HG02623 (cell line): ENCODE data around the gene MTA1.

Source experiments
- ATAC-seq: cut with Tn5 transposase; IDR thresholded peaks from one replicate; pipeline ENCODE4 v1.9.1; 2021; ENCODE audit warnings: moderate library complexity; ENCODE audit not compliant: unreplicated experiment

MTA1 gene

GRCh38 chr14:105386581-105387529 lies 32.8 kb upstream of the MTA1 start:
- ATAC-seq, result no peak

GRCh38 chr14:105387530-105387922 lies 32.1 kb upstream of the MTA1 start:
- no peak for ATAC-seq

DNA sequence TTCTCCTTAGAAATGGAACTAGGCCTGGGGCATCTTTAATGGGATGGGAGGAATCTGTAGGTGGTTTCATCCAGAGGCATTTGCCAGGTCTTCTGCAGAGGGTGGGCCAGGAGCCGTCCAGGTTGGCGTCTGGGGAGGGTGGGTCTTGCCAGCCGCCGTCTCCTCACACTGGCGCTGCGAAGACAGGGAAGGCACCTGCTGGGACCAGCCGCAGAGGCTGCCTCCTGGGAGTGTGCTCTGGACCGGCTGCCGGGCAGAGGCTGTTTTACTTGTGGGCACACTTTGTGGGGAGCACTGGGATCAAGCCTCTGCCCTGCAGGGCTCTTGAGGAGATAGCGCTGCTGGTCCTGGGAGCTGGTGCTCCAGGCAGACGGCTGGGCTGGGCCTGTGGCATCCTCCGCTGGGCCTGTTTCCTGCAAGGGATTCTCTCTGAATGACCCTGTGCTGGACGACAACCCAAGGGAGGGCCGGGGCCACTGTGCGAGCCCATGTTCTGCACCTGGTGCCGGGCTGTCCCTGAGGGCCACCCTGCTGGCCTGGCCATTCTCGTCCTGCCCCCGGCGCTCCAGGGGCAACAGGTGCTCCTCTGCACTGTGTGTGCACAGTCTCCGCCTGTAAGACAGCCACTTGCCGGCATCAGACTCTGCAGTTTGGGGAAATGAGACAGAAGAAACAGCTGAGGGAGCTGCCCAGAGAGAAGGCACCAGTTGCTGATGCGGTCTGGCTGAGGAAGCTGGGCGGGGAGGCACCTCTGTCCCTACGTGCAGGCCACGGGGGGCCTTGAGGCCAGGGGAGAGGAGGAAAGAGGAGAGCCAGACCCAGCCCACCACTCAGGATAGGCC lies 31.3 kb upstream of the MTA1 start:
- no peak for ATAC-seq

- ATAC-seq, result no peak
Measured at GRCh38 chr14:105388976-105389375, 30.7 kb upstream of the MTA1 start.

DNA sequence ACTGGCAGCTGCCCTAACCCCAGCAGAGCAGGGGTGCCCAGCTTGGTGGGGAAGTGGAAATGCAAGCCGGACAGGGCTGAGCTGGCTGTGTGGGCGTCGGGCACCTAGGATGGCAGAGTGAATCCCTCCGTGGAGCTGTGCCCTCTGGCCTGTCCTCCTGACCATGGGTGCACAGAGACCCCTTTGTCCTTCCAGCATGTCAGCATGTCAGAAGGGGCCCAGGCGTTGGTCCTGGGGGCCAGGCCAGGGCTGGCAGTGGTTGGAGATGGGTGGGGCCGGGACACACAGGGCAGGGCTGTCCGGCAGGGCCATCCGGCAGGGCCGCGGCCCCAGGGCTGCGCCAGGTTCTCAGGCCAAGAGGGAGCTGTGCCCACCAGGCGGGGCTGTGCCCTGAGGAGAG lies 30.1 kb upstream of the MTA1 start:
- ATAC-seq, result no peak

GRCh38 chr14:105389976-105390848 lies 29.4 kb upstream of the MTA1 start:
- no peak for ATAC-seq

DNA sequence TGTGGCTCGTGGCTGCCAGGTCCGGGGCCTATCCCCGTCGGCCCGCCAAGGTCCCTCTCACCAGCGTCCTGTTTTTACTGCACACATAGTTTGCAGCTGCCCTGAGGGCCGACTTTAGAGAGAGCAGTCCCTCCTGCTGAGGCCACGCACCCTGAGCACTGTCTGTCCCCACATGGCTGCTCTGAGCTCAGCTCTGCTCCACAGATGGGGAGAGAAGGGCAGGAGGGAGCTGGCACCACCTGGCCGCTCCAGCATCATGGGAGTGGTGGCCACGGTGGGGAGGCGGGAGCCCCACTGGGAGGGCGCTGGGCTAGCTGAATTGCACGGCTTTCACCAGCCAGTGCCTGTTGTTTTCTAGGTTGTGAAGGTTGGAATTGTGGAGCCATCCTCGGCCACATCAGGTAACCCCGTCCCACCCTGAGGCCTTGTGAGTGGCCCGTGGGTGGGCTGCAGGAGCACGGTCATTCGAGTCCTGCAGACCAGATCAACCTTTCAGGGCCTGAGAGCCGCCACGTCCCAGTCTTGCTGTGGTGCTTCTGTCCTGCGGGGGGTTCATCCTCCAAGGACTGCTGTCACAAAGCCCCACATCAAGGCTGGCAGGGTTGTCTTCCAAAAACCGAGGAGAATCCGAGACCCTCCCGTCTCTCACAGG lies 28.7 kb upstream of the MTA1 start:
- no peak for ATAC-seq

GRCh38 chr14:105391541-105391940 lies 28.1 kb upstream of the MTA1 start:
- no peak for ATAC-seq

DNA sequence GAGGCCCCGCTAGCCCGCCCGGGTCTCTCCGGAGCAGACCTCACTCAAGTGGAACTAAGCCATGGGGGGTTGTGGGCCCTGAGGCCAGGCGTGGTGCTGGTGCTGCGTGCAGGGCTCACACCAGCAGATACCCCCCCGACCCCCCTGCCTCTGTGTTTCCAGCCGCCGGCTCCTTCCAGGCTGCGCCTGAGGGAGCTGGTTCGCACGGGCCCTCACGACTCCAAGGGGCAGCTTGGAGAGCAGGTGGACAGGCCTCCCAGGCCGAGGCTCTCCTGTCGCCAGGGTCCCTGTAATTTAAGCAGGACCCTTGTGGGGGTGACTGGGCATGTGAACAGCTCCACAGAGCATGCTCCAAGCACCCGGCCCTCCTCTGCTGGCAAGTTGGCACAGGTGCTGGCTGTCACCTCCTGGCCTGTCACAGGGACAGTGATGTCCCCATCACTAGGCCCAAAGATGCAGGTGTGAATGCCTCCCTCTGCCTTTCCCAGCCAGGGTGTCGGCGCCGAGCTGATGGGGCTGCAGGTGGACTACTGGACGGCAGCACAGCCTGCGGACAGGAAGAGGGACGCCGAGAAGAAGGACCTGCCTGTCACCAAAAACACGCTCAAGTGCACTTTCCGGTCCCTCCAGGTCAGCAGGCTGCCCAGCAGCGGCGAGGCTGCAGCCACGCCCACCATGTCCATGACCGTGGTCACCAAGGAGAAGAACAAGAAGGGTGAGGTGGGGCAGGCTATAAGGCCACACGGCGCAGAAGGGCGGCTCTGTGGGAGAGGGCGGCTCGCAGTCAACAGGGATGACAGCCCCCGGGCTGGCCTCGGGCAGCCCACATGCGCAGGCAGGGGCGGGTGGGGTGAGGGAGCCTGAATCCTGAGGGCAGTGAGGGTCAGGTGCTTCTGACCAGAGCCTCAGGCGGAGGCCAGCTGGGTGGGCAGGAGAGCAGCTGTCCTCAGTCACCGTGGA lies 27.2 kb upstream of the MTA1 start:
- no peak for ATAC-seq

DNA sequence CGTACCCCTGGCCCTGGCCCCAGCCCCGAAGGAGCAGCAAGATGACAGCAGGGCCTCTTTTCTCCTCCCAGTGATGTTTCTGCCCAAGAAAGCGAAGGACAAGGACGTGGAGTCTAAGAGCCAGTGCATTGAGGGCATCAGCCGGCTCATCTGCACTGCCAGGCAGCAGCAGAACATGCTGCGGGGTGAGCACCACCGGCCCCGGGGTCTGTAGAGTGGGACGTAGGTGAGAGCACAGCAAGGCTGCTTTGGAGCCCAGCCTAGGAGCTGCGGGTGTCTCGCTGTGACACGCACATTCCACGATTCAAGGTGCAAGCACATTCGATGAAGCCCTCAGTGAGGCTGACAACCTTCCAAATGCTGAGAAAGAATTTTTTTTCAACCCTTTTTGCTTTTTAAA lies 26.5 kb upstream of the MTA1 start:
- no peak for ATAC-seq

DNA sequence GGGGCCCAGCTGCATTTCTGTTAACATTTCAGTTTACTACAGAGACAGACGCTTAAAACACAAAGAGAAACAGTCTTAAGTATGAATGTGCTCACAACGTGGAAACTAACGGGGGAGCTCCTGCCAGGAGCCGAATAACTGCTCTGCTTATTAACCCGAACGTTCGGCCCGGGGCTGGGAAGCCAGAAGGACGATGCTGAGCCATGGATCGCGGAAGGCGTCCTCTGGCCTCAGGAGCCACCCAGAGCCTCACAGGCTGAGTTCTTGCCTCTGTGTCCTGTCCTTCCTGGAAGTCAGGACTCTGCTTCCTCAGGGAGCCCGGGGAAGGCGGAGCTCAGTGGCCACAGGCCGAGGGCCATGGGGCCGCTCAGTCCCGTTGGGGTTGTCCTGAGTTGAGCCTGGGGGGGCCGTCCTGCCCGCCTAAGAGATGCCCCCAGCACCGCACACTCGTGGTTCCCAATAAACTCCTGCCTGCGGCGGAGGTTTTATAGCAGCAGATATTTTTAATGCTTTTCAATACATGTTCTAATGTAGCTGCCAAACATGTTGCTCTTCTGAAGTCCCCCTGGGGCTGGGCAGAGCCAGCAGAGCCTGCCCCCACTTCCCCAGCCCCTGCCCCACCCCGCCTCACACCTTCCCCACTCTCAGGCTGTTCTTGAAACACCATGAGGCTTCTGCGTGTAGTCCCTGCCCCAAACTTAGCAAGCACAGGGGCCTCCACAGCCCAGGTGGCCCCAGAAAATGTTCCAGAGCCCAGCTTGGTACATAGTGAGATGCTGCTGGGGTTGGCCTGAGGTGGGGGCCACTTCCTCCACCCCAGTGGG lies 24.7 kb upstream of the MTA1 start:
- no peak for ATAC-seq

GRCh38 chr14:105395538-105395854 lies 24.1 kb upstream of the MTA1 start:
- no peak for ATAC-seq

DNA sequence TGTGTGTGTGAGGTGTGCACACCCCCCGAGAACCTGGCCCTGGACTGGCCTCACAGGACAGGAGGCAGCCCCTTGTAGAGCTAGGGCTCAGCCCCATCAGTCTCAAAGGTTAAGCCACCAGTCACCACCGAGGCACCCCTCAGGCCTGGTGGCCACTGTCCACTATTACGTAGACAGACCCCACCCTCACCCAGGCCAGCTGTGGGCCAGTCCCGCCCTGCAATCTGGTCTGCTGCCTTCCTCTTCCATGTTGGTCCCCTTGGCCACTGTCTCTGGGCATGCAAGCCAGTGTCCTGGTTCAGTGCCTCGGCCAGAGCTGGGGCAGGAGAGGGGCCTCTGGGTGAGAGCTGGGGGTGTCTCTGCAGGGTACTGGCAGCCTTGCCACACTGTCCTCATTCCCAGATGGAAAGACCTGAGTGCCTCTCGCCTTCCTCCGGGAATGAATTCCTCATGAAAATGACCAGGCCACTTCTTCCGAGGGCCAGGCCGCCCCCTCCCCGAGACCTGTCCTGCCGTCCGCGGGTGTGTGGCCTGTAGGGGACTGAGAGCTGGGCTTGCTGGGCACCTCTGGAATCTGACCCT lies 22.2 kb upstream of the MTA1 start:
- ATAC-seq, result no peak

DNA sequence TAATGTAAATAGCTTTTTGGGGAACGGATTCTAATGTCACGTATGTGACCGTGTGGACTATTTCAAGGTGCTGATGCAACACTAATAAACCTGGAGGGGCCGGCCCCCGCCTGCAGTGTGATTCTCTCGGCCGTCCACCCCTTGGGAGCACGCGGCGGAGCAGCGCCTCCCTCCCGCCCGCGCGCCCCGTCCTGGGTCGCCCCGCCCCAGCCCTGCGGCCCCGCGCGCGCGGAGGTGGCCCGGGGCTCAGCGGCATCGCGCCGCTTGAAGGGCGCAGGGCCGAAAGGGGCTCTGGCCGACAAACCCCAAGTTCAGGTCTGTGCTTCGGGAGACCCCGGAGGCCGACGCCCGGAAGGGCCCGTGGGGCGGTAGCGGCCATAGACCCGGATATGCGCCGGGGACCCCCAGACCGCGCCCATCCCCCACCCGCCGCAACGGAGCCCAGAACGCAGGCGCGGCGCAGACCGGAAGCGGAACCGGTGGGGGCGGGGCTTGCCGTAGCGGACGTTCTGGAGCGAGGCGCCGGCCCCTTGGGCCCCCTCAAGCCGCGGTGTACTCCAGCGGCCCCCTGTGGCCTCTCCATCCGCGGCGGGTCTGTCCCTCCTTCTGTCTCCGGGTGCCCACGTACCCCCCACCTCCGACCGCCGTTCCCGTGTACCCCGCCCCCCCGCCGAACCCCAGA lies 21.4 kb upstream of the MTA1 start, which contains the start of gene TEX22:
TSS of gene TEX22 (plus strand) at position 495 of the 682 bp plus-strand sequence. CDS start 803 bp downstream, outside the sequence.
- peak; percentile 73 for ATAC-seq

- peak; percentile 30 for ATAC-seq
Measured at GRCh38 chr14:105398726-105399465, 20.7 kb upstream of the MTA1 start.

DNA sequence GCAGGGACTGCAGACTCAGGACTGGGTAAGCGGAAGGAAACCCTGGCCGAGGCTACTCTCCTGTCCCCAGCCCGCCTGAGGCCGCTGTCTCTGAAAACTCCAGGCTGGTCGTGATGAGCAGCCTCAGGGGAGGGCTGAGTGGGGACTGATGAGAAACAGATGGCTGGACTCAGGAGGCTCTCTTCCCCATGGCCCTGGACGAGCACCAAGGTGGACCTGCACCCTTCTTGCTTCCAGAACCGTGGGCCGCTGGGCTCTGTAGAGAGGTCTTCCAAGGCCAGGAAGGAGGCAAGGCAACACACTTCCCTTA lies 20.2 kb upstream of the MTA1 start:
- no peak for ATAC-seq

- ATAC-seq, result no peak
Measured at GRCh38 chr14:105400016-105400415, 19.6 kb upstream of the MTA1 start.
